C4-2B (cell line): ENCODE results near the gene AZIN2.

ENCODE experiments used
- H3K27ac ChIP-seq: fragments of 450-650 bp; 2 replicates; pipeline ENCODE4 v1.5.1; 2017
- ZFX ChIP-seq: fragments of 450-650 bp; IDR thresholded peaks from 2 replicates; pipeline ENCODE4 v1.6.1; 2017
- TF ChIP-seq, protein P1 (sequence below): fragments of 450-650 bp; conservative IDR thresholded peaks from 2 replicates; pipeline ENCODE4 v1.5.1; 2017; ENCODE audit warnings: mild to moderate bottlenecking

AZIN2 gene

DNA sequence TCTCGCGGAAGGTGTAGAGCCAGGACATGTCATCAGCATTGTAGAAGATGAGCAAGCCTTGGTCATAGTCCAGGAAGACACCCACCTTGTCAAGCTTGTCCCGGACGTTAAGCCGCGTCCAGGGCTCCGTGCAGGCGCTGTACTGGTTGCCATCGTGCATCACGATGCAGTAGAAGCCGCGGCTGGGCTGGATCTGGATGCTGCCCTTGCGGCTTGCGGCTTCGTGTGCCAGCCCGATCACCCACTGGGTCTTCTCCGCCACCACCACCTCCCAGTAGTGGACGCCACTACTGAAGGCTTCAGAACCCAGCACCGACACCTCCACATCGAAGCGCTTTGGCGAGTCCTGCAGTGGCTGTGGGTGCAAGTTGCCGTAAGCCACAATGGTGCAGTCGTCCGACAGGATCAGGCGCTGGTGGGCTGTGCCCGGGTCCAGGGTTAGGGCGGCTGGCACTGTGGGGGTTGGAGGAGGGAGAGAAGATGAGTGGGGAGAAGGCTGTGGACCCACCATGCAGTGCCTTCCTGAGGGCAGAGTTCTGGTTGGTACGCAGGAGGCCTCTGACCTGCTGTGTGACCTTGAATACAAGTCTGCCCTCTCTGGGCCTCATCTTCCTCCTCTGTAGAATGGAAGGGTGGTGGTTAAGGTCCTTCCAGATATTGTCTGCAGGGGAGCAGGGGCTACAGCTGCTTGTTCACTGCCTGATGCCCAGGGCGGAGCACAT, 66.5 kb downstream of the AZIN2 start:
- TF ChIP-seq, protein P1, sequence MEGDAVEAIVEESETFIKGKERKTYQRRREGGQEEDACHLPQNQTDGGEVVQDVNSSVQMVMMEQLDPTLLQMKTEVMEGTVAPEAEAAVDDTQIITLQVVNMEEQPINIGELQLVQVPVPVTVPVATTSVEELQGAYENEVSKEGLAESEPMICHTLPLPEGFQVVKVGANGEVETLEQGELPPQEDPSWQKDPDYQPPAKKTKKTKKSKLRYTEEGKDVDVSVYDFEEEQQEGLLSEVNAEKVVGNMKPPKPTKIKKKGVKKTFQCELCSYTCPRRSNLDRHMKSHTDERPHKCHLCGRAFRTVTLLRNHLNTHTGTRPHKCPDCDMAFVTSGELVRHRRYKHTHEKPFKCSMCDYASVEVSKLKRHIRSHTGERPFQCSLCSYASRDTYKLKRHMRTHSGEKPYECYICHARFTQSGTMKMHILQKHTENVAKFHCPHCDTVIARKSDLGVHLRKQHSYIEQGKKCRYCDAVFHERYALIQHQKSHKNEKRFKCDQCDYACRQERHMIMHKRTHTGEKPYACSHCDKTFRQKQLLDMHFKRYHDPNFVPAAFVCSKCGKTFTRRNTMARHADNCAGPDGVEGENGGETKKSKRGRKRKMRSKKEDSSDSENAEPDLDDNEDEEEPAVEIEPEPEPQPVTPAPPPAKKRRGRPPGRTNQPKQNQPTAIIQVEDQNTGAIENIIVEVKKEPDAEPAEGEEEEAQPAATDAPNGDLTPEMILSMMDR, result no peak
- no peak for TF ChIP-seq ZFX
- H3K27ac ChIP-seq, result no peak overlapping the region; the same call in 1 of the 2 replicates

DNA sequence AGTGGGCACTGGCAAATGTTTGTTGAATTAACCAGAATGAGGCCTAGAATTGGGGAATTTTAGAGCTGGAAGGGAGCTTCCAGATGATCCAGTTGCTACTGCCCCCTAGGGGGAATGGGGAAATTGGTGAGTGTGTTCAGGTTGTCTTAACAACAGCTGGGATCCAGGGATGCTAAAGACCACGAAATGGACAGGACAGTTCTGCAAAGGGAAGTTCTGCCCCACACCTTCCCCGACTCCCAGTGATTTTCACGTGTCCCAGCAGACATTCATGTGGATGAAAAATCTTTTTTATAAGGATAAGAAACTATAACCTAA, 67.0 kb downstream of the AZIN2 start:
- no peak overlapping the region; the same call in 1 of the 2 replicates for H3K27ac ChIP-seq
- TF ChIP-seq ZFX, result no peak
- TF ChIP-seq, protein P1, result no peak

DNA sequence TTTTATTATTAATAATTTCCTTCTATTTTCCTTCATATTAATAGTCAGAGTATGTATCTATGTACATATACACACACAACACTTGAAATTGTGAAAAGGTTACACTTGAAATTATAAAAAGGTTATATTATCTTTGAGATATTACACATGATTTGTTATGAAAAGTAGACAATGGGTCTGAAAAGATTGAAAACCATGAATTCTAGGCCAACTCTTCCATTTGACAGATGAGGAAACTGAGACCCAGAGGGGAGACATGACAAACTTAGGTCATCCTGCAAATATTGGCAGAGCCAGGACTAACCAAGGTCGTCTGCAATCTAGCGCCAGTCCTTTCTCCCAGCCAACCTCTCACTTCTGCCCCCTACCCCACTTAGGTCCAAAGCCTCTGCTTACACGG, 67.7 kb downstream of the AZIN2 start:
- peak overlapping the region; percentile 93 for H3K27ac ChIP-seq
- no peak for TF ChIP-seq ZFX
- TF ChIP-seq, protein P1, result no peak

DNA sequence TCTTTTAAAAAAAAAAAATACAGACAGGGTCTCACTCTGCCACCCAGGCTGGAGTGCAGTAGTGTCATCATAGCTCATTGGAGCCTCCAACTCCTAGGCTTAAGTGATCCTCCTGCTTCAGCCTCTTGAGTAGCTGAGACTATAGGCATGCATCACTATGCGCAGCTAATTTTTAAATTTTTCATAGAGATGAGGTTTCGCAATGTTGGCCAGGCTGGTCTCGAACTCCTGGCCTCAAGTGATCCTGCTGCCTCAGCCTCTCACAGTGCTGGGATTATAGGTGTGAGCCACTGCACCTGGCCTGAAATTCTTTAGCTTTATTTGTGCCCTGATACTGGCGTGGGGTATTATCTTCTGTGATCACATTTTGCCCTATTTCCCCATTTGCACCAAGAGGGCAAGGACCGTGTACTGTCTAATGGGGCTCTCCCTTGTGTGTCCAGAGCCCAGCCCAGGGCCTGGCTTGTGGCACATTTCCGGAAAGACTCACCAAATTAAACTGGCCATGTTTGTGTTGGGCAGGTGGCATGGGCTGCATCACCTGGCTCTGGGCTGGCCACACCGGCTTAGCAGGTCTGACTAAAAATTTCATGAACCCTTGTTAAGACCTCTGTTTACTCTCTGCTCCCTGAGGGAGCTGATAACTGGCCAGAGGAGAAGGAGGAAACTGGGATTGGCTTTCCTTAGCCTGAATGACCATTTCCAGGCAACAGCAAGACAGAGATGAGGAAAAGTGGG, 68.7 kb downstream of the AZIN2 start:
- H3K27ac ChIP-seq, result peak overlapping the region; percentile 93
- no peak for TF ChIP-seq ZFX
- TF ChIP-seq, protein P1, result no peak

DNA sequence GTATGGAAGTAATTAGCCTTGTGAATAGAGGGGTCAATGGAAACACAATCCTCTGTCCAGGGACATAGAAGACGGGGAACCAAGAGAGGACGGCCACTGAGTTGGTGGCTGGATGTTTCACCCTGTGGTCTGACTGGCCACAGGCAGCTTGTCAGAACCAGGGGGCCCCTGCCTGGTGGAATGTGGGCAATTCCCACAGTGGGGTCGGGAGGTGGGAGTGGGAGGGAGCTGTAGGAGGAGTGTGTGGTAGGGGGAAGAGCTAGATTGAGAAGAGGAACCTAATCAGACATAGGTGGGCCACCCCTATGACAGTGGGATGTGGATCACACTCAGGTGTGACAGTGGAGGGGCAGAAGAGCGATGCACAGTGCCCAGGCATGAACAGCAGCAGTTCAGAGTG, 69.6 kb downstream of the AZIN2 start:
- no peak for TF ChIP-seq ZFX
- TF ChIP-seq, protein P1, result no peak
- peak overlapping the region; percentile 93 for H3K27ac ChIP-seq

DNA sequence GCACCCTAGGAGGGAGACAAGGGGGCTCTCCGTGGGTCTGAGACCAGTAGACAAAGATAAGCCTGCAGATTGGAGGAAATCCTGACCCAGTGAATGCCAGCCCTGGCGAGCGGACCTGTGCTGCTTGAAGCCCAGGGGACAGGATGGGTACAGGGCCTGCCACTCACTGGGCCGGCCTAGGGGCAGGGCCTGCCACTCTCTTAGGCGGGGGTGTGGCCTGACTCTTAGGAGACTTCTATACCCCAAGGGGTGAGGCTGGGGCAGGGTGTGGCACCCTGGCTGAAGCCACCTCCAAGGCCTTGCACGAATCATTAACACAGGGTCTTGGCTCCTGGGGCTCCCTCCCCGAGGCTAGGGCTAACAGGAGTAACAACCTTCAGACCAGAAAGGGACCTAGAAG, 70.2 kb downstream of the AZIN2 start:
- peak overlapping the region; percentile 93 for H3K27ac ChIP-seq
- no peak for TF ChIP-seq ZFX
- TF ChIP-seq, protein P1, result no peak

DNA sequence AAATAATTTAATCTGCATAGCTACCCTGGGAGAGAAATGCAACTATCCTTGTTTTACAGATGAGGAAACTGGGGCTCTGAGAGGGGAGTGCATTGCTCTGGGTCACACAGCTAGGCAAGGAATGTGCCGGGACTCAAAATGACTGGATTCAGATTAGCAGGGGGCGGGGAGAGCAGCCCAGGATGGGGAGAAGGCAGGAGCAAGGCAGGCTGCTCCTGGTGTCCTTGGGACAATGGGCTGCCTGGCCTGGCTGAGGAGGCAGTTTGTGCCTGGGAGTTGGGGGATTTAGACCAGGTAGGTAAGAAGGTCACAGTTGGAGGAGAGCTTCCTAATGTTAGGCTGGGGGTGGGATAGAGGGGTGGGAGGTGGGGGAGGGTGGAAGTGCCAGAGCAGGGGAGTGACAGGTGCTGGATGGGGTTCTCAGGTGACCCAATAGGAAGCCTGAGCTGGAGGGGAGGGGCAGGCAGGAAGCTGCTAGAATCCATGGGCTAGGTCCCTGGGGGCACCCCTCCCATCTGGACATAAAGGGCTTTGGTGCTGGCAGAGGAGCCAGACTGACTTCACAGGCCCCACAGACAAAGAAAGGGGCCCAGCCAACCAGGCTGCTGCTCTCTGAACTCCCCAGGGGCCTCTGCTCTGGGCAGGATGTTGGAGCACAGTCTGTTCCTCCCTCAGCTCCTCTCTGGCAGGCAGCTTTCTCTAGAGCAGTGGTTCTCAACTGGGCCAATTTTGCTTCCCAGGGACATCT, 71.9 kb downstream of the AZIN2 start:
- H3K27ac ChIP-seq, result peak overlapping the region; percentile 93

More for the DNA sequence above, 71.9 kb downstream of the AZIN2 start:
- no peak for TF ChIP-seq ZFX
- TF ChIP-seq, protein P1, result no peak
